GM19395 (cell line): ENCODE data around the gene AR.
A peak's percentile ranks its signal among the peaks of the same experiment; 100 is the strongest.

ENCODE experiments used
- ATAC-seq: cut with Tn5 transposase; IDR thresholded peaks from one replicate; pipeline ENCODE4 v1.9.1; 2021; ENCODE audit warnings: mild to moderate bottlenecking, moderate library complexity; ENCODE audit not compliant: unreplicated experiment

Gene AR

GRCh38 chrX:67724359-67725110, 180.7 kb downstream of the AR start:
- no peak for ATAC-seq

GRCh38 chrX:67725471-67725870, 181.7 kb downstream of the AR start:
- ATAC-seq: no peak

GRCh38 chrX:67726018-67726417, 182.2 kb downstream of the AR start:
- no peak for ATAC-seq

- no peak for ATAC-seq
Observed at GRCh38 chrX:67727576-67727975, 183.8 kb downstream of the AR start.

GRCh38 chrX:67730296-67730695, 186.5 kb downstream of the AR start:
- no peak for ATAC-seq

GRCh38 chrX:67731061-67731460, 187.2 kb downstream of the AR start:
- ATAC-seq: no peak

GRCh38 chrX:67732864-67733263, 189.0 kb downstream of the AR start:
- no peak for ATAC-seq

- ATAC-seq: peak; percentile 63
Observed at GRCh38 chrX:67734111-67734753, 190.4 kb downstream of the AR start.

GRCh38 chrX:67749536-67749935, 205.7 kb downstream of the AR start:
- no peak for ATAC-seq

- ATAC-seq: no peak
Observed at GRCh38 chrX:67750694-67751093, 206.9 kb downstream of the AR start.

GRCh38 chrX:67759018-67759417, 215.2 kb downstream of the AR start:
- ATAC-seq: no peak

- ATAC-seq: no peak
Observed at GRCh38 chrX:67777148-67777547, 233.3 kb downstream of the AR start.

- ATAC-seq: no peak
Observed at GRCh38 chrX:67779099-67779498, 235.3 kb downstream of the AR start.
